BE2C (cell line): ENCODE results near the gene SMLR1.

Experiments
- DNase-seq: peaks from one replicate; pipeline ENCODE4 v3.0.0-alpha.2; 2020
- H3K27me3 ChIP-seq: fragments of 250-450 bp; sonication (Bioruptor Pico); 2 replicates; pipeline ENCODE4 v1.5.1; 2020; ENCODE audit warnings: mild to moderate bottlenecking
- H3K36me3 ChIP-seq: fragments of 250-450 bp; sonication (Bioruptor Pico); 2 replicates; pipeline ENCODE4 v1.5.1; 2020; ENCODE audit warnings: mild to moderate bottlenecking
- H3K4me1 ChIP-seq: fragments of 250-450 bp; sonication (Bioruptor Pico); 2 replicates; pipeline ENCODE4 v1.5.1; 2020
- H3K4me3 ChIP-seq: 2 replicates; pipeline ENCODE4 v1.5.1; 2011; ENCODE audit warnings: low read depth, low read length
- H3K9me3 ChIP-seq: fragments of 250-450 bp; sonication (Bioruptor Pico); 2 replicates; pipeline ENCODE4 v1.5.1; 2020
- TF ChIP-seq, protein P1 (sequence below): IDR thresholded peaks from 2 replicates; pipeline ENCODE4 v1.5.1; 2012; ENCODE audit warnings: mild to moderate bottlenecking, low read depth, low read length

The SMLR1 gene

DNA sequence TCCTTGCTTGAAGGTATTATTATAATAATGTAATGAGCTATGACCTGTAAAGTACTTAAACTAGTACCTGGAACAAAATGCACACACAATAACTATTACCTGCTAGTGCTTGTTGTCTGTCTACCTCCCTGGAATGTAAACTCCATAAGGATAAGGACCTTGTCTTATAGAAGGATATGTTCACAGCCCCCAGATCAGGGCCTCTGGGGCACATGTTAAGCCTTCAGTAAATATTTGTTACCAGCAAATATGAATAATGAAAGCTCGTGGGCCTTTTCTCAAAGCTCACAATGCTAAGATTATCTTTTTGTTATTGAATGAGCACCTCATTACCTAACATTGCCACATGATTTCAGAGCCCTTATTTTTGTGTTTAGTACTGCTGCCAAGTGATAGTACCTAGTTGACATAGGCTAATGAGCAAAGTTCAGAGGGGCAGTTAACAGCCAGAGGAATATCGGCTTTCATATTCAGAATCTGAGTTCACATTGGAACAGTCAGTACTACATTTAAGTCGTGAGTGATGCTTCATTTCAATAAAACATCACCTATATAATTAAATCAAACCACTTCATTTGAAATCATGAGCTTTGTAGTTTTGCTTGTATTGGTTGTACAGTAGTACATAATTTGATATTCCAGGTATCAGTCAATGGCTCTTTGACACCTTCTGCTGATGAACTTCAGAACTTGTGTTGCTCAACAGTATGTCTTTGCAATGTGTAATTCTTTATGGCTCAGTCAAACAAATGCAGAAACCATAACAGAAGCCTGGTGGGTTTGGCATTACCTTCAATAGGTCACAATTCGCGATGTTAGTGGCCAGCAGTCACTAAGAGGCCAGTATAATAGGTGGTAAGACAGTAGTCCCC is 11.8 kb upstream of the SMLR1 start:
- H3K9me3 ChIP-seq: no peaks in the 10 kb centered on the region
- H3K27me3 ChIP-seq: no peaks in the 10 kb centered on the region
- H3K4me3 ChIP-seq: no peak overlapping the region
- H3K36me3 ChIP-seq: no peaks in the 10 kb centered on the region
- TF ChIP-seq, protein P1, sequence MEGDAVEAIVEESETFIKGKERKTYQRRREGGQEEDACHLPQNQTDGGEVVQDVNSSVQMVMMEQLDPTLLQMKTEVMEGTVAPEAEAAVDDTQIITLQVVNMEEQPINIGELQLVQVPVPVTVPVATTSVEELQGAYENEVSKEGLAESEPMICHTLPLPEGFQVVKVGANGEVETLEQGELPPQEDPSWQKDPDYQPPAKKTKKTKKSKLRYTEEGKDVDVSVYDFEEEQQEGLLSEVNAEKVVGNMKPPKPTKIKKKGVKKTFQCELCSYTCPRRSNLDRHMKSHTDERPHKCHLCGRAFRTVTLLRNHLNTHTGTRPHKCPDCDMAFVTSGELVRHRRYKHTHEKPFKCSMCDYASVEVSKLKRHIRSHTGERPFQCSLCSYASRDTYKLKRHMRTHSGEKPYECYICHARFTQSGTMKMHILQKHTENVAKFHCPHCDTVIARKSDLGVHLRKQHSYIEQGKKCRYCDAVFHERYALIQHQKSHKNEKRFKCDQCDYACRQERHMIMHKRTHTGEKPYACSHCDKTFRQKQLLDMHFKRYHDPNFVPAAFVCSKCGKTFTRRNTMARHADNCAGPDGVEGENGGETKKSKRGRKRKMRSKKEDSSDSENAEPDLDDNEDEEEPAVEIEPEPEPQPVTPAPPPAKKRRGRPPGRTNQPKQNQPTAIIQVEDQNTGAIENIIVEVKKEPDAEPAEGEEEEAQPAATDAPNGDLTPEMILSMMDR: no peak
- H3K4me1 ChIP-seq: no peaks in the 10 kb centered on the region
- no peak for DNase-seq

DNA sequence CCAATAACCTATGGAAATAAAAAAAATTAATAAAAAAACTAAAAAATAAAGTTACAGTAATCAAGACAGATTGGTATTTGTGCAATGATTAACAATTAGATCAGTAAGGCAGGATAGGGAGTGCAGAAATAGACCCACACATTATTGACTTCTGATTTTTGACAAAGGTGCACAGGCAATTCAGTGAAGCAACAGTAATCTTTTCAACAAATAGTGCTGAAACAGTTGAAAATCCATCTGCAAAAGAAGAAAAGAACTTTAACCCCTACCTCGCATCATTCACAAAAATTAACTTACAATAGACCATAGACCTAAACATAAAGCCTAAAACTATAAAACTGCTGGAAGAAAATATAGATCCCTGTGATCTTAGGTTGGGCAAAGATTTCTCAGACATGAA is 4.5 kb upstream of the SMLR1 start:
- Histone ChIP-seq H3K4me1 (no peaks in the 10 kb centered on the region), H3K36me3 (no peaks in the 10 kb centered on the region), H3K9me3 (no peaks in the 10 kb centered on the region), H3K27me3 (no peaks in the 10 kb centered on the region), H3K4me3 (no peak overlapping the region)
- DNase-seq: no peak
- TF ChIP-seq, protein P1: no peak

DNA sequence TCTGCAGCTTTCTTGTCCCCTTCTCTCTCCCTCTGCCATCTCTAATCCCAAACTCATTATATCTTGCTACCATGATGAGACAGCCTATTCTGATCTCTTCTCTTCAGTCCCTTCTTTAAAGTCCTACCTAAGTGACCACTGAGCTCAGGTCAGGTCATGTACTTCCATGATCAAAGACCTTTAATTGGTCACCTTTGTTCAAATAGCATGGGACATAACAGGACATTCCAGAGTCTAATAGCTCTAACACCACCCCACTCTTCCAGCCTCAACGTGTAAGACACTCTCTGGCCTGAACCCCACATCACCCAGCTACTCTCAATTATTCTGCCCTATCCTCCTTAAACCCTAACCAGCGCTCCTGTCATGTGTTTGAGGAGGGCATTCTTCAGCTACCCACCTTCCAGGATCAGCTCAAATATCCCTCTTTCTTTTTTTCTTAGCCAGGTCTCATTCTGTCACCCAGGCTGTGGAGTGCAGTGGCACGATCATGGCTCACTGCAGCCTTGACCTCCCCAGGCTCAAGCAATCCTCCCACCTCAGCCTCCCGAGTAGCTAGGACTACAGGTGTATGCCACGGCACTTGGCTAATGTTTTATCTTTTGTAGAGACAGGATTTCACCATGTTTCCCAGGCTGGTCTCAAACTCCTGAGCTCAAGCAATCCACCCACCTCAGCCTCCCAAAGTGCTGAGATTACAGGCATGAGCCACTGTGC is 2.1 kb upstream of the SMLR1 start:
- no peak overlapping the region for H3K4me3 ChIP-seq
- no peaks in the 10 kb centered on the region for H3K27me3 ChIP-seq
- no peaks in the 10 kb centered on the region for H3K9me3 ChIP-seq
- no peaks in the 10 kb centered on the region for H3K4me1 ChIP-seq
- H3K36me3 ChIP-seq: no peaks in the 10 kb centered on the region
- no peak for DNase-seq
- TF ChIP-seq, protein P1: no peak

DNA sequence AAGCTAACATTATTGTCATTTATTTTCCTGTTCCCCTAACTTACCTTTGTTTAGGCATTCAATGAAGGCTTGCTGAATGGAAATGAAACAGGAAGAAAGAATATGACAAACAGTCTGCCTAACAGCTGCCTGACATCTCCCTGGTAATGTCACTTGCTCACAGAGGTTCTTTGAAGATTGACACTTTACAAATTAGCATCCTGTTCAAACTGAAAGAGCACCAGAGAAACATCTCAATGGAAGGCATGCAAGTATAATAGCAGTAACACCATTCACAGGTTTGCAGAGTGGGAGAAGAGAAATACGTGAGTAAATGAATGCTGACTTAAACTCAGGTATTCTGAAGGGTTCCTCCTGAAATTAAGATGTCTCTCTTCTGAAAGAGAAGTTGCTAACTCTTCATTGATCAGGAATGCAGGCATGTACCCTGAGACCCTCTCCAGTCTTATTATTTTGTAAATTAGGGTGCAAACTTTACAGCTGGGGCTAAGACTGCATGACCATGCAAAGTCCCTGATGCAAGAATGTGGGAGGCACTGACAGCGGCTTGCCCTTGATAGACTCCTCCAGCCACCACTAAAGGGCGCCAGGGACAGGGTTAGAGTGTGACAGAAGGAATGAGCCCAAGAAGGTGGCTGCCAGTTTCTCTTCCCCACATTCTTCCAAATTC is 1.3 kb upstream of the SMLR1 start:
- Histone ChIP-seq H3K9me3 (no peaks in the 10 kb centered on the region), H3K36me3 (no peaks in the 10 kb centered on the region), H3K4me3 (no peak overlapping the region), H3K4me1 (no peaks in the 10 kb centered on the region), H3K27me3 (no peaks in the 10 kb centered on the region)
- TF ChIP-seq, protein P1: no peak
- no peak for DNase-seq

DNA sequence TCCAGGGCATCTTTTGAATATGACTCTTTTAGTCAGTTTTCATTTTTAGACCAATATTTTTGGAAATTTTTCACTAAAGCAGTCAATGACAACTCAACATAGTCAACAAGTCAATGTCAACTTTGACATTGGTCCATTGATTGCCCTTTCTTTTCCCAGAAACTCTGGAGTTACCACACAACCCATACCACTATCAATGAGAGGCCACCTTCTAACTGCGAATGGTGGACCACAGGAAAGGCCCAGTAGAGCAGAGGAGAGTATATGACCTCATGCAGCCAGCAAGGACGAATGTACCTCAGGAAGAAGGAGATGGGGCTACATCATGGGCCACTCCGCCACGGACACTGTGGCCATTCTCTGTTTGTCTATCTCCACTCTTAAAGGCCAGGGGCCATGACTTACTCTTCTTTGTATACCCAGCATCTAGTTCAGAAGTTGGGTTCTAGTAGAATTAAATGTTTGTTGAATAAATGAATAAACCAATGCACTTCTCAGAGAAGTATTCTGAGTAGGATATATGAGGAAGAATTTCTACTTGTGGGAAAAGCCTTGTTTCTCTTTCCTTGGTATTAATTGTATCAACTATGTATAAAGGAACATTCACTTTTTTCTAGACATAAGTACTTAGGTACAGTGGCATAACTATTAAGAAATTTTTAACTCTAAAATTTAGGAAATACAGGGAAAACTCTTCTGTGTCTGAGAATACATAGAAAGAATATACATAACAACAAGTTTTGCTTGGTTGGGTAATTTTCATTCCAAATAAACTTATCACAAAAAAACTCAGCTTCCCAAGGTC is 562 bp upstream of the SMLR1 start:
- no peaks in the 10 kb centered on the region for H3K4me1 ChIP-seq
- TF ChIP-seq, protein P1: no peak
- no peaks in the 10 kb centered on the region for H3K27me3 ChIP-seq

More for the DNA sequence above, 562 bp upstream of the SMLR1 start:
- H3K9me3 ChIP-seq: no peaks in the 10 kb centered on the region
- H3K4me3 ChIP-seq: no peak overlapping the region
- no peaks in the 10 kb centered on the region for H3K36me3 ChIP-seq
- no peak for DNase-seq
